Muscle of arm (tissue), 12 donors: Measurements from ENCODE around the gene CARMIL1. TPM values are rescaled to one million over a fixed set of nuclear protein-coding genes. Genes with fewer than 3 reads are reported as not detected.

ENCODE experiments used
- DNase-seq: peaks from one replicate; pipeline ENCODE4 v3.0.0-alpha.2; 2013
- polyA plus RNA-seq, 12 donors: library from polyadenylated mRNA; unstranded; fragments of 120-200 nt; gene quantifications; one replicate each; pipeline ENCODE4 v1.2.1, GENCODE V29; 2013; ENCODE audit not compliant: insufficient read length in 12 of 12

The CARMIL1 gene
- polyA plus RNA-seq, 12 donors = 2.5 to 23.3 (median 3.5) TPM; not detected in 1

GRCh38 chr6:25608558-25609174, 329.5 kb downstream of the CARMIL1 start:
- DNase-seq = no peak

GRCh38 chr6:25612666-25613065, 333.5 kb downstream of the CARMIL1 start:
- no peak for DNase-seq

- DNase-seq = no peak
Measured at GRCh38 chr6:25613415-25613814, 334.2 kb downstream of the CARMIL1 start.

GRCh38 chr6:25614052-25614451, 334.9 kb downstream of the CARMIL1 start:
- no peak for DNase-seq

GRCh38 chr6:25615471-25615870, 336.3 kb downstream of the CARMIL1 start:
- DNase-seq = no peak

GRCh38 chr6:25617997-25618396, 338.8 kb downstream of the CARMIL1 start:
- no peak for DNase-seq

- no peak for DNase-seq
Measured at GRCh38 chr6:25619217-25619616, 340.0 kb downstream of the CARMIL1 start.

GRCh38 chr6:25620391-25620790, 341.2 kb downstream of the CARMIL1 start:
- DNase-seq = no peak

GRCh38 chr6:25623065-25623464, 343.9 kb downstream of the CARMIL1 start:
- DNase-seq = no peak

GRCh38 chr6:25623879-25624278, 344.7 kb downstream of the CARMIL1 start:
- DNase-seq = no peak

- no peak for DNase-seq
Measured at GRCh38 chr6:25627001-25627400, 347.8 kb downstream of the CARMIL1 start.

- no peak for DNase-seq
Measured at GRCh38 chr6:25628471-25629197, 349.5 kb downstream of the CARMIL1 start.

- no peak for DNase-seq
Measured at GRCh38 chr6:25629198-25629576, 350.0 kb downstream of the CARMIL1 start.

- no peak for DNase-seq
Measured at GRCh38 chr6:25630508-25631278, 351.5 kb downstream of the CARMIL1 start.

- DNase-seq = no peak
Measured at GRCh38 chr6:25635886-25636317, 356.7 kb downstream of the CARMIL1 start.

- DNase-seq = no peak
Measured at GRCh38 chr6:25637211-25637610, 358.0 kb downstream of the CARMIL1 start.

- DNase-seq = no peak
Measured at GRCh38 chr6:25637960-25638434, 358.8 kb downstream of the CARMIL1 start.

GRCh38 chr6:25639653-25640052, 360.5 kb downstream of the CARMIL1 start:
- DNase-seq = no peak

- DNase-seq = no peak
Measured at GRCh38 chr6:25640446-25640845, 361.3 kb downstream of the CARMIL1 start.

GRCh38 chr6:25640891-25641290, 361.7 kb downstream of the CARMIL1 start:
- no peak for DNase-seq

GRCh38 chr6:25641377-25641776, 362.2 kb downstream of the CARMIL1 start:
- no peak for DNase-seq

GRCh38 chr6:25641940-25642666, 362.9 kb downstream of the CARMIL1 start:
- no peak for DNase-seq
